OCI-LY3 (cell line): ENCODE results near the gene MUC15.

Experiments used
- EZH2phosphoT487 ChIP-seq: fragments of 200-600 bp; shearing (Covaris generic); IDR thresholded peaks from 2 replicates; pipeline ENCODE4 v1.6.1; 2018; ENCODE audit warnings: antibody characterized with exemption, mixed run types, low read depth
- TF ChIP-seq, protein P1 (sequence below): fragments of 200-600, 300-600 bp; sonication (generic); IDR thresholded peaks from 2 replicates; pipeline ENCODE4 v1.5.1; 2014; ENCODE audit warnings: antibody characterized with exemption, low read length, low read depth

DNA sequence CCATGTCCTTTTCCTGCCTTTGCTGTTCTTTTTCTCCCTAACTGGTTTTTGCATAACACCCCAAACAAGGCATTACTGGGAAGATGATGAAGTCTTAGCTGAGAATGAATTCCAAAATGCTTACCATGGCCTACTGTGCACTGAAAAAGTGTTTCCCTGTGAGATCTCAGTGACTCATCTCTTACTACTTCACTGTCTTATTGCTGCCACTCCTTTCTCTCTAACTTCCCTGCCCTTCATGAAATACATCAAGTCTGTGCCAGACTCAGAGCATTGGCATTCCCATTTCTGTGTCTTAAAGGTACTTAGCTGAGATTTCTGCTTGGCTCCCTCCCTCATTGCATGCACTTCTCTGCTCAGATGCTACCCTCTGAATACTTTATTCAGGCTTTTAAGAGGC, 49.1 kb upstream of the MUC15 start:
- TF ChIP-seq, protein P1, sequence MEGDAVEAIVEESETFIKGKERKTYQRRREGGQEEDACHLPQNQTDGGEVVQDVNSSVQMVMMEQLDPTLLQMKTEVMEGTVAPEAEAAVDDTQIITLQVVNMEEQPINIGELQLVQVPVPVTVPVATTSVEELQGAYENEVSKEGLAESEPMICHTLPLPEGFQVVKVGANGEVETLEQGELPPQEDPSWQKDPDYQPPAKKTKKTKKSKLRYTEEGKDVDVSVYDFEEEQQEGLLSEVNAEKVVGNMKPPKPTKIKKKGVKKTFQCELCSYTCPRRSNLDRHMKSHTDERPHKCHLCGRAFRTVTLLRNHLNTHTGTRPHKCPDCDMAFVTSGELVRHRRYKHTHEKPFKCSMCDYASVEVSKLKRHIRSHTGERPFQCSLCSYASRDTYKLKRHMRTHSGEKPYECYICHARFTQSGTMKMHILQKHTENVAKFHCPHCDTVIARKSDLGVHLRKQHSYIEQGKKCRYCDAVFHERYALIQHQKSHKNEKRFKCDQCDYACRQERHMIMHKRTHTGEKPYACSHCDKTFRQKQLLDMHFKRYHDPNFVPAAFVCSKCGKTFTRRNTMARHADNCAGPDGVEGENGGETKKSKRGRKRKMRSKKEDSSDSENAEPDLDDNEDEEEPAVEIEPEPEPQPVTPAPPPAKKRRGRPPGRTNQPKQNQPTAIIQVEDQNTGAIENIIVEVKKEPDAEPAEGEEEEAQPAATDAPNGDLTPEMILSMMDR: no peak
- no peak for TF ChIP-seq EZH2phosphoT487
